ENCODE data around the gene DOCK3. TPM values are rescaled to one million over a fixed set of nuclear protein-coding genes. Genes with fewer than 3 reads are reported as not detected.
A peak's percentile ranks its signal among the peaks of the same experiment; 100 is the strongest.
"Not testable (repeated sequence)": the region's sequence is repeated elsewhere in the genome, so short reads cannot be mapped to it uniquely, and the experiment has no call there.

DOCK3 gene
- total and polyA plus RNA-seq, 2 donors from 2014 or later: 0.49 to 0.54 TPM

DNA sequence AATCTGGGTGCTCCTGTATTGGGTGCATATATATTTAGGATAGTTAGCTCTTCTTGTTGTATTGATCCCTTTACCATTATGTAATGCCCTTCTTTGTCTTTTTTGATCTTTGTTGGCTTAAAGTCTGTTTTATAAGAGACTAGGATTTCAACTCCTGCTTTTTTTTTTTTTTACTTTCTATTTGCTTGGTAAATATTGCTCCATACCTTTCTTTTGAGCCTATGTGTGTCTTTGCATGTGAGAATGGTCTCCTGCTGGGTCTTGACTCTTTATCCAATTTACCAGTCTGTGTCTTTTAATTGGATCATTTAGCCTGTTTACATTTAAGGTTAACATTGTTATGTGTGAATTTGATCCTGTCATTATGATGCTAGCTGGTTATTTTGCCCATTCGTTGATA, 420.1 kb downstream of the DOCK3 start:
- H3K4me3 ChIP-seq (ENCODE audit: low read length in 3 of 3); H3K27me3 ChIP-seq (ENCODE audit: control insufficient read depth, insufficient read depth, low read length); H3K27ac ChIP-seq (ENCODE audit: low read depth in 2 of 2, low read length in 2 of 2); FAIRE-seq; intact Hi-C loops (cut with DNase I); H3K9ac ChIP-seq (ENCODE audit: low read length in 3 of 3); H3K36me3 ChIP-seq (ENCODE audit: control insufficient read depth in 2 of 3, insufficient read depth in 3 of 3, low read length in 3 of 3); H3K9me3 ChIP-seq (ENCODE audit: control insufficient read depth in 2 of 3, insufficient read depth in 1 of 3, low read length in 3 of 3); H3K4me1 ChIP-seq (ENCODE audit: control insufficient read depth in 2 of 3, insufficient read depth in 2 of 3, low read depth in 1 of 3, low read length in 3 of 3); DNase-seq: not testable (repeated sequence)

GRCh38 chr3:51099794-51100535, 425.2 kb downstream of the DOCK3 start:
- no peak for FAIRE-seq
- Histone ChIP-seq H3K4me1 (ENCODE audit: control insufficient read depth in 2 of 3, insufficient read depth in 2 of 3, low read depth in 1 of 3, low read length in 3 of 3) (no peaks in the 10 kb centered on the region), H3K4me3 (ENCODE audit: low read length in 3 of 3) (no peak overlapping the region), H3K27me3 (ENCODE audit: control insufficient read depth, insufficient read depth, low read length) (no peaks in the 10 kb centered on the region), H3K27ac (ENCODE audit: low read depth in 2 of 2, low read length in 2 of 2) (no peak overlapping the region), H3K9me3 (ENCODE audit: control insufficient read depth in 2 of 3, insufficient read depth in 1 of 3, low read length in 3 of 3) (no peaks in the 10 kb centered on the region), H3K36me3 (ENCODE audit: control insufficient read depth in 2 of 3, insufficient read depth in 3 of 3, low read length in 3 of 3) (no peaks in the 10 kb centered on the region), H3K9ac (ENCODE audit: low read length in 3 of 3) (no peak overlapping the region)
- intact Hi-C loops (cut with DNase I): loop anchor here (10.0 kb wide), 1 partner anchor 275 kb away; no protein-coding TSS in a partner anchor
- peak; percentile 57 for TF ChIP-seq CTCF (IDR thresholded peaks at IDR 0.05; ENCODE audit: borderline replicate concordance, extremely low read depth, insufficient read depth)
- peak in 3 of 5 donors; percentile 60 to 76 (median 67) for DNase-seq

DNA sequence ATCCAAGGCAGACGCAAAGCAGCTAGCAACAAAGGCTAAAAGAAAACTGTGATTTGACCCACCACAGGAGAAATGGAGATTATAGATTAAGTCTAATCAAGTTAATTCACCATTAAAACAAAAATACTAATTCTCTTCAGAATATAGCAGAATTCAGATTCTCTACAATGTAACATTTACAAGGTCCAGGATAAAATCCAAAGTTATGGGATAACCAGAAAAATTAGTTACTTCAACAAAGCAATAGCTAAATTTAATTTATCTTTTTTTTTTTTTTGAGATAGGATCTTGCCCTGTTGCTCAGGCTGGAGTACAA, 425.8 kb downstream of the DOCK3 start:
- H3K27me3 ChIP-seq (ENCODE audit: control insufficient read depth, insufficient read depth, low read length): no peaks in the 10 kb centered on the region
- FAIRE-seq: no peak
- intact Hi-C loops (cut with DNase I): loop anchor here (10.0 kb wide), 1 partner anchor 274 kb away; no protein-coding TSS in a partner anchor
- DNase-seq: no peak
- no peak overlapping the region for H3K4me3 ChIP-seq (ENCODE audit: low read length in 3 of 3)
- H3K9me3 ChIP-seq (ENCODE audit: control insufficient read depth in 2 of 3, insufficient read depth in 1 of 3, low read length in 3 of 3): no peaks in the 10 kb centered on the region
- H3K27ac ChIP-seq (ENCODE audit: low read depth in 2 of 2, low read length in 2 of 2): no peak overlapping the region
- H3K4me1 ChIP-seq (ENCODE audit: control insufficient read depth in 2 of 3, insufficient read depth in 2 of 3, low read depth in 1 of 3, low read length in 3 of 3): no peaks in the 10 kb centered on the region
- TF ChIP-seq CTCF (IDR thresholded peaks at IDR 0.05; ENCODE audit: borderline replicate concordance, extremely low read depth, insufficient read depth): no peak
- no peaks in the 10 kb centered on the region for H3K36me3 ChIP-seq (ENCODE audit: control insufficient read depth in 2 of 3, insufficient read depth in 3 of 3, low read length in 3 of 3)
- H3K9ac ChIP-seq (ENCODE audit: low read length in 3 of 3): no peak overlapping the region

DNA sequence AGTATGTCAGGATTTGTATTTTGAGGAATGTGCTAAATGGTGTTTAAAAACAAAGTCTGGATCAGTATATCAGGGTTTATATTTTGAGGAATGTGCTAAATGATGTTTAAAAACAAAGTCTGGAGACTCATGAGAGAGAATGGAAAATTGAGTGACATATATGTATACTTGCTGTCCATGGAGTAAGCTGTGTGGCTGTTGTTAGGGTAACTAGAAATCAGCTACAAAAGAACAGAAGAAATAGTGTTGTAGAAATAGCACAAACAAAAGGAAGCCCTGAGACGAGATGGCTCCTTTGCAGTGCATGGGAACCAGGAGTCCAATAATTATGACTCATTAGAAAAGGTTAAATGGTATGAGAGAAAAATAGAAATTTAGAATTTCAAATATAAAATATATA, 427.7 kb downstream of the DOCK3 start:
- Histone ChIP-seq H3K9me3 (ENCODE audit: control insufficient read depth in 2 of 3, insufficient read depth in 1 of 3, low read length in 3 of 3) (no peaks in the 10 kb centered on the region), H3K36me3 (ENCODE audit: control insufficient read depth in 2 of 3, insufficient read depth in 3 of 3, low read length in 3 of 3) (no peaks in the 10 kb centered on the region), H3K4me3 (ENCODE audit: low read length in 3 of 3) (no peak overlapping the region), H3K27me3 (ENCODE audit: control insufficient read depth, insufficient read depth, low read length) (no peaks in the 10 kb centered on the region), H3K9ac (ENCODE audit: low read length in 3 of 3) (no peak overlapping the region), H3K4me1 (ENCODE audit: control insufficient read depth in 2 of 3, insufficient read depth in 2 of 3, low read depth in 1 of 3, low read length in 3 of 3) (no peaks in the 10 kb centered on the region), H3K27ac (ENCODE audit: low read depth in 2 of 2, low read length in 2 of 2) (no peak overlapping the region)
- FAIRE-seq: no peak
- TF ChIP-seq CTCF (IDR thresholded peaks at IDR 0.05; ENCODE audit: borderline replicate concordance, extremely low read depth, insufficient read depth): no peak
- intact Hi-C loops (cut with DNase I): loop anchor here (10.0 kb wide), 1 partner anchor 272 kb away; no protein-coding TSS in a partner anchor
- no peak for DNase-seq

All from kidney (tissue), 14 donors.